ENCODE results near the gene HOOK2. TPM values are rescaled to one million over a fixed set of nuclear protein-coding genes. Genes with fewer than 3 reads are reported as not detected.

The HOOK2 gene
- total RNA-seq, 1 experiment from 2014 or later = 70.0 TPM

DNA sequence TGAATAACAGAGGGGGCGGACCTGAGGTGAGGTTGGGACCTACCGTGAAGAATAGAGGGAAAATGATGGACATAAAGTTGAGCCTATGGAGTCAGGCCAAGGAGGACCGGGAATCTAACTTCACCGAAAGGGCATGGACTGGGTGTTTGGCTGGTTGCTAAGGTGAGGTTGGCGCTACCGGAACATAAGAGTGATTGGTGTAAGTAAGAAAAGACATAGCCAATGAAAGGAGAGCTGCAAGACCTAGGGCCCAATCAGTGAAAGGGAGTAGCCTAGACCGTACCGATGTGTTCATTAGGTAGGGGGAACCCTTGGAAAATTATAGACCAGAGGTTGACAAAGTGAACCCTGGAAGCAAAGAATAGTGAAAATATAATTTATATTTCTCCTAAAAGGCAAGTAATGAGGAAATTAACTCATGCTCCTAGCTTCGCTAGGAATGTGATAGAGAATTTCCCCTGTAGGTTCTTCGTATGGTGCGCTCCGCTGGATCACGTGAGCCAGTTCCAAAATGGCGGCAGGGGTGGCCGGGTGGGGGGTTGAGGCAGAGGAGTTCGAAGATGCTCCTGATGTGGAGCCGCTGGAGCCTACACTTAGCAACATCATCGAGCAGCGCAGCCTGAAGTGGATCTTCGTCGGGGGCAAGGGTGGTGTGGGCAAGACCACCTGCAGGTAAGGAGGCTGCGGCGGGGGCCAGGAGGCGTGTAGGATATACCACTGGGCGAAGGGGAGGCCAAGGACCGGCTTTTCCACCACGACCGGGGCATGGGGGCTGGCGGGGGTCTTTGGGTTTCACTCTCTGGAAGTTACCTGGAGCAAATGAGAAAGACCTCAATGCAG is 38.1 kb downstream of the HOOK2 start, which contains the start of gene GET3 (continued):
- TF ChIP-seq, protein P1, sequence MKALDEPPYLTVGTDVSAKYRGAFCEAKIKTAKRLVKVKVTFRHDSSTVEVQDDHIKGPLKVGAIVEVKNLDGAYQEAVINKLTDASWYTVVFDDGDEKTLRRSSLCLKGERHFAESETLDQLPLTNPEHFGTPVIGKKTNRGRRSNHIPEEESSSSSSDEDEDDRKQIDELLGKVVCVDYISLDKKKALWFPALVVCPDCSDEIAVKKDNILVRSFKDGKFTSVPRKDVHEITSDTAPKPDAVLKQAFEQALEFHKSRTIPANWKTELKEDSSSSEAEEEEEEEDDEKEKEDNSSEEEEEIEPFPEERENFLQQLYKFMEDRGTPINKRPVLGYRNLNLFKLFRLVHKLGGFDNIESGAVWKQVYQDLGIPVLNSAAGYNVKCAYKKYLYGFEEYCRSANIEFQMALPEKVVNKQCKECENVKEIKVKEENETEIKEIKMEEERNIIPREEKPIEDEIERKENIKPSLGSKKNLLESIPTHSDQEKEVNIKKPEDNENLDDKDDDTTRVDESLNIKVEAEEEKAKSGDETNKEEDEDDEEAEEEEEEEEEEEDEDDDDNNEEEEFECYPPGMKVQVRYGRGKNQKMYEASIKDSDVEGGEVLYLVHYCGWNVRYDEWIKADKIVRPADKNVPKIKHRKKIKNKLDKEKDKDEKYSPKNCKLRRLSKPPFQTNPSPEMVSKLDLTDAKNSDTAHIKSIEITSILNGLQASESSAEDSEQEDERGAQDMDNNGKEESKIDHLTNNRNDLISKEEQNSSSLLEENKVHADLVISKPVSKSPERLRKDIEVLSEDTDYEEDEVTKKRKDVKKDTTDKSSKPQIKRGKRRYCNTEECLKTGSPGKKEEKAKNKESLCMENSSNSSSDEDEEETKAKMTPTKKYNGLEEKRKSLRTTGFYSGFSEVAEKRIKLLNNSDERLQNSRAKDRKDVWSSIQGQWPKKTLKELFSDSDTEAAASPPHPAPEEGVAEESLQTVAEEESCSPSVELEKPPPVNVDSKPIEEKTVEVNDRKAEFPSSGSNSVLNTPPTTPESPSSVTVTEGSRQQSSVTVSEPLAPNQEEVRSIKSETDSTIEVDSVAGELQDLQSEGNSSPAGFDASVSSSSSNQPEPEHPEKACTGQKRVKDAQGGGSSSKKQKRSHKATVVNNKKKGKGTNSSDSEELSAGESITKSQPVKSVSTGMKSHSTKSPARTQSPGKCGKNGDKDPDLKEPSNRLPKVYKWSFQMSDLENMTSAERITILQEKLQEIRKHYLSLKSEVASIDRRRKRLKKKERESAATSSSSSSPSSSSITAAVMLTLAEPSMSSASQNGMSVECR (CRISPR knock-in tag; IDR thresholded peaks at IDR 0.05; ENCODE audit: borderline replicate concordance) = peak; percentile 54; the same call in 1 of the 2 replicates
- TF ChIP-seq, protein P2, sequence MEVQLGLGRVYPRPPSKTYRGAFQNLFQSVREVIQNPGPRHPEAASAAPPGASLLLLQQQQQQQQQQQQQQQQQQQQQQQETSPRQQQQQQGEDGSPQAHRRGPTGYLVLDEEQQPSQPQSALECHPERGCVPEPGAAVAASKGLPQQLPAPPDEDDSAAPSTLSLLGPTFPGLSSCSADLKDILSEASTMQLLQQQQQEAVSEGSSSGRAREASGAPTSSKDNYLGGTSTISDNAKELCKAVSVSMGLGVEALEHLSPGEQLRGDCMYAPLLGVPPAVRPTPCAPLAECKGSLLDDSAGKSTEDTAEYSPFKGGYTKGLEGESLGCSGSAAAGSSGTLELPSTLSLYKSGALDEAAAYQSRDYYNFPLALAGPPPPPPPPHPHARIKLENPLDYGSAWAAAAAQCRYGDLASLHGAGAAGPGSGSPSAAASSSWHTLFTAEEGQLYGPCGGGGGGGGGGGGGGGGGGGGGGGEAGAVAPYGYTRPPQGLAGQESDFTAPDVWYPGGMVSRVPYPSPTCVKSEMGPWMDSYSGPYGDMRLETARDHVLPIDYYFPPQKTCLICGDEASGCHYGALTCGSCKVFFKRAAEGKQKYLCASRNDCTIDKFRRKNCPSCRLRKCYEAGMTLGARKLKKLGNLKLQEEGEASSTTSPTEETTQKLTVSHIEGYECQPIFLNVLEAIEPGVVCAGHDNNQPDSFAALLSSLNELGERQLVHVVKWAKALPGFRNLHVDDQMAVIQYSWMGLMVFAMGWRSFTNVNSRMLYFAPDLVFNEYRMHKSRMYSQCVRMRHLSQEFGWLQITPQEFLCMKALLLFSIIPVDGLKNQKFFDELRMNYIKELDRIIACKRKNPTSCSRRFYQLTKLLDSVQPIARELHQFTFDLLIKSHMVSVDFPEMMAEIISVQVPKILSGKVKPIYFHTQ (CRISPR knock-in tag; IDR thresholded peaks at IDR 0.05) = no peak
- TF ChIP-seq, protein P3, sequence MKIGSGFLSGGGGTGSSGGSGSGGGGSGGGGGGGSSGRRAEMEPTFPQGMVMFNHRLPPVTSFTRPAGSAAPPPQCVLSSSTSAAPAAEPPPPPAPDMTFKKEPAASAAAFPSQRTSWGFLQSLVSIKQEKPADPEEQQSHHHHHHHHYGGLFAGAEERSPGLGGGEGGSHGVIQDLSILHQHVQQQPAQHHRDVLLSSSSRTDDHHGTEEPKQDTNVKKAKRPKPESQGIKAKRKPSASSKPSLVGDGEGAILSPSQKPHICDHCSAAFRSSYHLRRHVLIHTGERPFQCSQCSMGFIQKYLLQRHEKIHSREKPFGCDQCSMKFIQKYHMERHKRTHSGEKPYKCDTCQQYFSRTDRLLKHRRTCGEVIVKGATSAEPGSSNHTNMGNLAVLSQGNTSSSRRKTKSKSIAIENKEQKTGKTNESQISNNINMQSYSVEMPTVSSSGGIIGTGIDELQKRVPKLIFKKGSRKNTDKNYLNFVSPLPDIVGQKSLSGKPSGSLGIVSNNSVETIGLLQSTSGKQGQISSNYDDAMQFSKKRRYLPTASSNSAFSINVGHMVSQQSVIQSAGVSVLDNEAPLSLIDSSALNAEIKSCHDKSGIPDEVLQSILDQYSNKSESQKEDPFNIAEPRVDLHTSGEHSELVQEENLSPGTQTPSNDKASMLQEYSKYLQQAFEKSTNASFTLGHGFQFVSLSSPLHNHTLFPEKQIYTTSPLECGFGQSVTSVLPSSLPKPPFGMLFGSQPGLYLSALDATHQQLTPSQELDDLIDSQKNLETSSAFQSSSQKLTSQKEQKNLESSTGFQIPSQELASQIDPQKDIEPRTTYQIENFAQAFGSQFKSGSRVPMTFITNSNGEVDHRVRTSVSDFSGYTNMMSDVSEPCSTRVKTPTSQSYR (CRISPR knock-in tag; IDR thresholded peaks at IDR 0.05) = no peak
- TF ChIP-seq NFYB (CRISPR knock-in tag; conservative IDR thresholded peaks at IDR 0.05; ENCODE audit: low read depth) (peak; percentile 84), ZNF219 (CRISPR knock-in tag; IDR thresholded peaks at IDR 0.05; ENCODE audit: borderline replicate concordance) (no peak)
- TF ChIP-seq, protein P4, sequence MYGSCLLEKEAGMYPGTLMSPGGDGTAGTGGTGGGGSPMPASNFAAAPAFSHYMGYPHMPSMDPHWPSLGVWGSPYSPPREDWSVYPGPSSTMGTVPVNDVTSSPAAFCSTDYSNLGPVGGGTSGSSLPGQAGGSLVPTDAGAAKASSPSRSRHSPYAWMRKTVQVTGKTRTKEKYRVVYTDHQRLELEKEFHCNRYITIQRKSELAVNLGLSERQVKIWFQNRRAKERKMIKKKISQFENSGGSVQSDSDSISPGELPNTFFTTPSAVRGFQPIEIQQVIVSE (CRISPR knock-in tag; IDR thresholded peaks at IDR 0.05; ENCODE audit: borderline replicate concordance) = no peak

DNA sequence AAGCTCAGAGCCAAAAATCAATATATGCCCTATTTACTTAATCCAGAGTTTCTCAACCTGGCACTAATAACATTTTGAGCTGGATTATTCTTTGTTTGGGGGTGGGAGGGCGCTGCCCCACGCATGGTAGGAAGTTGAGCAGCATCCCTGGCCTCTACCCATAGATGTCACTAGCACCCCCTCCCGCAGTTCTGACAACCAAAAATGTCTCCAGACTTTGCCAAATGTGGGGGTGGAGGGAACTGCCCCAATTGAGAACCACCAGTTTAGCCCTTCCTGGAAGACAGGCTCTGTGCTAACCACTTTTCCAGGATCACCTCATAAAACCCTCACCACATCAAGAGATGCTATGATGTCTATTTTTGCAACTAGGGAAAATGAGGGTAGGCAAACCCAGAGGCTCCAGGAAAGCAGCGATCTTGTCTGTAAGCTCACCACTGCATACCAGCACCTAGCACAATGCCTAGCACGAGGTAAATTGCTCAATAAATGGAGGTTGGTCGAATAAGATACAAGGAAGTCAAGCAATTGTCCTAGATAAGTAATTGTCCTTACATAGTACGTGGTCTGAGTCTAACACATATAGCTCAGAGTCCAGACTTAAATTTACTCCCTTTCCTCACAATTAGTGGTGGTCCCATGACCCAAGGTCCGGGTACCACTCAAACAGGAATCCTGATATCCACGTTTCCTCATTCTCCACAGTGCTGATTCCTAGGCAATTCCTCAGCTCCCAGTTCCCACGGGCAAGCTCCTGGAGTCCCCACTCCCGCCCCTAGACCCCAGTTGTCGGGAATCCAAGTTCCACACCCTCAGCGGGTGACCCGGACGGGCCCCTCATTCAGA is 41.8 kb downstream of the HOOK2 start:
- no peak for TF ChIP-seq JUN (CRISPR knock-in tag; IDR thresholded peaks at IDR 0.05)
- TF ChIP-seq ZNF263 (CRISPR knock-in tag; IDR thresholded peaks at IDR 0.05; ENCODE audit: low read depth) = no peak
- no peaks in the 10 kb centered on the region; the same call in 1 of the 2 replicates for H3K27me3 Mint-ChIP-seq (ENCODE audit: low read depth)
- DNase-seq (ENCODE audit: low spot score) (no peak), ATAC-seq (no peak)
- H3K9me3 Mint-ChIP-seq = no peaks in the 10 kb centered on the region
- peak overlapping the region; percentile 91 for H3K4me3 Mint-ChIP-seq
- H3K27ac Mint-ChIP-seq = peak overlapping the region; percentile 94
- ChIA-PET POLR2A (interaction anchor here (1.0 to 5.3 kb wide), 4 partner anchors 10 to 70 kb away, joined by 3 to 44 read pairs (median 4); partner anchors contain the start of gene TNPO2), CTCF (interaction anchor here (0.5 to 2.7 kb wide), 10 partner anchors 10 to 184 kb away, joined by 3 to 16 read pairs (median 4); partner anchors contain the start of gene TNPO2)
- H3K4me1 Mint-ChIP-seq = peaks cover 26% of the 10 kb centered on the region
- peaks cover 21% of the 10 kb centered on the region for H3K36me3 Mint-ChIP-seq
